ENCODE measurements around the gene AGPAT4. TPM values are rescaled to one million over a fixed set of nuclear protein-coding genes. Genes with fewer than 3 reads are reported as not detected.

The AGPAT4 gene
- total and polyA plus RNA-seq, 2 experiments from 2014 or later: 10.6 to 11.8 TPM

- H3K4me1 ChIP-seq (ENCODE audit: insufficient read depth): no peaks in the 10 kb centered on the region
- H3K27ac ChIP-seq: no peak overlapping the region
- no peak overlapping the region for H3K4me2 ChIP-seq
- WGBS (ENCODE audit: low lambda C conversion rate, missing lambda C conversion rate): 99% methylated on average over 18 of the region's 18 CpGs
- H4K20me1 ChIP-seq (ENCODE audit: insufficient read depth, poor library complexity, severe bottlenecking): no peaks in the 10 kb centered on the region
- no peaks in the 10 kb centered on the region for H3K36me3 ChIP-seq (replicated peaks; ENCODE audit: insufficient read depth, low read depth)
- no peaks in the 10 kb centered on the region for H3K27me3 ChIP-seq
- H3K9me3 ChIP-seq (ENCODE audit: low read depth): no peaks in the 10 kb centered on the region
- H2AFZ ChIP-seq: no peak overlapping the region
- TF ChIP-seq CTCF (IDR thresholded peaks at IDR 0.05; ENCODE audit: poor library complexity): peak; percentile 40
- no peak for TF ChIP-seq EZH2 (IDR thresholded peaks at IDR 0.05; ENCODE audit: borderline replicate concordance)
- no peaks in the 10 kb centered on the region for H3K79me2 ChIP-seq
- H3K9me2 ChIP-seq (replicated peaks; ENCODE audit: insufficient read depth): no peaks in the 10 kb centered on the region
- no peak overlapping the region for H3K4me3 ChIP-seq
- no peak for DNase-seq (ENCODE audit: low spot score)
Observed at GRCh38 chr6:161152907-161153662, 120.8 kb downstream of the AGPAT4 start.

- Histone ChIP-seq H3K27me3 (no peaks in the 10 kb centered on the region), H2AFZ (no peak overlapping the region), H3K36me3 (replicated peaks; ENCODE audit: insufficient read depth, low read depth) (no peaks in the 10 kb centered on the region), H3K27ac (no peak overlapping the region), H3K4me3 (no peak overlapping the region), H4K20me1 (ENCODE audit: insufficient read depth, poor library complexity, severe bottlenecking) (no peaks in the 10 kb centered on the region), H3K4me2 (no peak overlapping the region), H3K4me1 (ENCODE audit: insufficient read depth) (no peaks in the 10 kb centered on the region), H3K79me2 (no peaks in the 10 kb centered on the region), H3K9me2 (replicated peaks; ENCODE audit: insufficient read depth) (no peaks in the 10 kb centered on the region), H3K9me3 (ENCODE audit: low read depth) (no peaks in the 10 kb centered on the region)
- TF ChIP-seq EZH2 (IDR thresholded peaks at IDR 0.05; ENCODE audit: borderline replicate concordance): no peak
- TF ChIP-seq EZH2phosphoT487 (IDR thresholded peaks at IDR 0.05; ENCODE audit: low read depth, severe bottlenecking, unreplicated experiment): no peak
- no peak for TF ChIP-seq CTCF (IDR thresholded peaks at IDR 0.05; ENCODE audit: poor library complexity)
- WGBS (ENCODE audit: low lambda C conversion rate, missing lambda C conversion rate): 93% methylated on average over 9 of the region's 9 CpGs
- no peak for DNase-seq (ENCODE audit: low spot score)
Observed at GRCh38 chr6:161152527-161152862, 121.4 kb downstream of the AGPAT4 start.

- Histone ChIP-seq H3K36me3 (replicated peaks; ENCODE audit: insufficient read depth, low read depth) (no peaks in the 10 kb centered on the region), H3K27ac (no peak overlapping the region), H3K79me2 (no peaks in the 10 kb centered on the region), H4K20me1 (ENCODE audit: insufficient read depth, poor library complexity, severe bottlenecking) (no peaks in the 10 kb centered on the region), H2AFZ (no peak overlapping the region), H3K27me3 (no peaks in the 10 kb centered on the region), H3K4me2 (no peak overlapping the region), H3K4me3 (no peak overlapping the region), H3K9me3 (ENCODE audit: low read depth) (no peaks in the 10 kb centered on the region), H3K4me1 (ENCODE audit: insufficient read depth) (no peaks in the 10 kb centered on the region), H3K9me2 (replicated peaks; ENCODE audit: insufficient read depth) (no peaks in the 10 kb centered on the region)
- DNase-seq (ENCODE audit: low spot score): no peak
- WGBS (ENCODE audit: low lambda C conversion rate, missing lambda C conversion rate): 94% methylated on average over 19 of the region's 19 CpGs
- TF ChIP-seq EZH2 (IDR thresholded peaks at IDR 0.05; ENCODE audit: borderline replicate concordance) (no peak), CTCF (IDR thresholded peaks at IDR 0.05; ENCODE audit: poor library complexity) (no peak), EZH2phosphoT487 (IDR thresholded peaks at IDR 0.05; ENCODE audit: low read depth, severe bottlenecking, unreplicated experiment) (no peak)
Observed at GRCh38 chr6:161151660-161152526, 122.0 kb downstream of the AGPAT4 start.

All from hepatocyte (in vitro differentiated cells).